OCI-LY1 (cell line): ENCODE measurements around the gene KLRK1.

Experiments used
- H2AFZ ChIP-seq: fragments of 200-600 bp; sonication (generic), shearing (Covaris generic); 2 replicates; pipeline ENCODE4 v1.6.0; 2014; ENCODE audit warnings: antibody characterized with exemption, mild to moderate bottlenecking, low read length
- H3F3A ChIP-seq: fragments of 200-600 bp; sonication (generic), shearing (Covaris generic); 2 replicates; pipeline ENCODE4 v1.6.0; 2014; ENCODE audit warnings: mild to moderate bottlenecking, antibody characterized with exemption, low read length, moderate library complexity; ENCODE audit not compliant: insufficient read depth
- H3K27ac ChIP-seq: fragments of 200-600 bp; sonication (generic); 2 replicates; pipeline ENCODE4 v1.5.1; 2014; ENCODE audit warnings: low read length, mixed run types, mild to moderate bottlenecking, low read depth; ENCODE audit not compliant: poor library complexity, severe bottlenecking
- H3K27me3 ChIP-seq: fragments of 200-600 bp; sonication (generic); 2 replicates; pipeline ENCODE4 v1.6.0; 2014; ENCODE audit warnings: antibody characterized with exemption, mild to moderate bottlenecking, low read length, moderate library complexity; ENCODE audit not compliant: insufficient read depth
- H3K36me3 ChIP-seq: fragments of 200-600 bp; sonication (generic); 2 replicates; pipeline ENCODE4 v1.6.1; 2014; ENCODE audit warnings: mild to moderate bottlenecking, antibody characterized with exemption, low read length, moderate library complexity, mixed read lengths; ENCODE audit not compliant: insufficient read depth
- H3K4me1 ChIP-seq: fragments of 200-600 bp; sonication (generic); 2 replicates; pipeline ENCODE4 v1.5.1; 2014; ENCODE audit warnings: mild to moderate bottlenecking, low read length, moderate library complexity; ENCODE audit not compliant: insufficient read depth, severe bottlenecking
- H3K4me2 ChIP-seq: fragments of 200-600 bp; sonication (generic), shearing (Covaris generic); 2 replicates; pipeline ENCODE4 v1.6.1; 2014; ENCODE audit warnings: low read length
- H3K4me3 ChIP-seq: fragments of 200-600 bp; sonication (generic); 2 replicates; pipeline ENCODE4 v1.5.1; 2014; ENCODE audit warnings: low read length, low read depth, mild to moderate bottlenecking, mixed read lengths; ENCODE audit not compliant: poor library complexity, severe bottlenecking
- H3K79me2 ChIP-seq: fragments of 200-600 bp; shearing (Covaris generic); 2 replicates; pipeline ENCODE4 v1.6.1; 2016; ENCODE audit warnings: mixed run types, low read length, mixed read lengths; ENCODE audit not compliant: insufficient read depth
- H3K9ac ChIP-seq: fragments of 200-600 bp; sonication (generic), shearing (Covaris generic); 2 replicates; pipeline ENCODE4 v1.6.1; 2014; ENCODE audit warnings: mild to moderate bottlenecking, low read length, mixed read lengths
- H3K9me2 ChIP-seq: fragments of 200-600 bp; sonication (generic), shearing (Covaris generic); 2 replicates; pipeline ENCODE4 v1.6.1; 2014; ENCODE audit warnings: low read depth, mild to moderate bottlenecking, low read length, mixed read lengths
- H3K9me3 ChIP-seq: fragments of 200-600 bp; shearing (Covaris generic); 2 replicates; pipeline ENCODE4 v1.6.1; 2014; ENCODE audit warnings: low read length, mixed read lengths
- H4K20me1 ChIP-seq: fragments of 200-600 bp; sonication (generic), shearing (Covaris generic); 2 replicates; pipeline ENCODE4 v1.6.0; 2016; ENCODE audit warnings: mild to moderate bottlenecking, low read length; ENCODE audit not compliant: insufficient read depth
- EZH2 ChIP-seq: fragments of 200-600 bp; sonication (generic), shearing (Covaris generic); IDR thresholded peaks from 2 replicates; pipeline ENCODE4 v1.8.0; 2017; ENCODE audit warnings: borderline replicate concordance, mixed run types, mild to moderate bottlenecking, antibody characterized with exemption, low read length, moderate library complexity, mixed read lengths
- TF ChIP-seq, protein P1 (sequence below): fragments of 200-600 bp; sonication (generic), shearing (Covaris generic); IDR thresholded peaks from 2 replicates; pipeline ENCODE4 v1.5.1; 2017; ENCODE audit warnings: mild to moderate bottlenecking, antibody characterized with exemption, low read length, moderate library complexity, mixed read lengths

Gene KLRK1

GRCh38 chr12:10358969-10359368, 30.9 kb downstream of the KLRK1 start:
- peaks cover 22% of the 10 kb centered on the region for H3K4me1 ChIP-seq
- H3K4me3 ChIP-seq, result no peak overlapping the region
- H3K27ac ChIP-seq, result no peak overlapping the region
- H3K9me3 ChIP-seq, result no peaks in the 10 kb centered on the region
- H3K36me3 ChIP-seq, result peaks cover 38% of the 10 kb centered on the region
- no peaks in the 10 kb centered on the region for H3F3A ChIP-seq
- no peaks in the 10 kb centered on the region for H3K79me2 ChIP-seq
- no peak overlapping the region for H3K4me2 ChIP-seq
- no peak overlapping the region for H3K9ac ChIP-seq
- TF ChIP-seq, protein P1, sequence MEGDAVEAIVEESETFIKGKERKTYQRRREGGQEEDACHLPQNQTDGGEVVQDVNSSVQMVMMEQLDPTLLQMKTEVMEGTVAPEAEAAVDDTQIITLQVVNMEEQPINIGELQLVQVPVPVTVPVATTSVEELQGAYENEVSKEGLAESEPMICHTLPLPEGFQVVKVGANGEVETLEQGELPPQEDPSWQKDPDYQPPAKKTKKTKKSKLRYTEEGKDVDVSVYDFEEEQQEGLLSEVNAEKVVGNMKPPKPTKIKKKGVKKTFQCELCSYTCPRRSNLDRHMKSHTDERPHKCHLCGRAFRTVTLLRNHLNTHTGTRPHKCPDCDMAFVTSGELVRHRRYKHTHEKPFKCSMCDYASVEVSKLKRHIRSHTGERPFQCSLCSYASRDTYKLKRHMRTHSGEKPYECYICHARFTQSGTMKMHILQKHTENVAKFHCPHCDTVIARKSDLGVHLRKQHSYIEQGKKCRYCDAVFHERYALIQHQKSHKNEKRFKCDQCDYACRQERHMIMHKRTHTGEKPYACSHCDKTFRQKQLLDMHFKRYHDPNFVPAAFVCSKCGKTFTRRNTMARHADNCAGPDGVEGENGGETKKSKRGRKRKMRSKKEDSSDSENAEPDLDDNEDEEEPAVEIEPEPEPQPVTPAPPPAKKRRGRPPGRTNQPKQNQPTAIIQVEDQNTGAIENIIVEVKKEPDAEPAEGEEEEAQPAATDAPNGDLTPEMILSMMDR, result no peak
- no peak for TF ChIP-seq EZH2
- H2AFZ ChIP-seq, result no peak overlapping the region
- no peaks in the 10 kb centered on the region for H3K27me3 ChIP-seq
- no peaks in the 10 kb centered on the region for H4K20me1 ChIP-seq
- no peaks in the 10 kb centered on the region for H3K9me2 ChIP-seq

GRCh38 chr12:10358131-10358530, 31.7 kb downstream of the KLRK1 start:
- Histone ChIP-seq H2AFZ (no peak overlapping the region), H3K79me2 (no peaks in the 10 kb centered on the region), H3K36me3 (peaks cover 34% of the 10 kb centered on the region), H3K27me3 (no peaks in the 10 kb centered on the region), H3K9me3 (no peaks in the 10 kb centered on the region), H3F3A (no peaks in the 10 kb centered on the region), H3K4me3 (no peak overlapping the region), H3K9ac (no peak overlapping the region), H3K27ac (no peak overlapping the region), H3K4me1 (peaks cover 14% of the 10 kb centered on the region), H3K4me2 (no peak overlapping the region), H4K20me1 (no peaks in the 10 kb centered on the region), H3K9me2 (no peaks in the 10 kb centered on the region)
- TF ChIP-seq, protein P1, result no peak
- no peak for TF ChIP-seq EZH2

DNA sequence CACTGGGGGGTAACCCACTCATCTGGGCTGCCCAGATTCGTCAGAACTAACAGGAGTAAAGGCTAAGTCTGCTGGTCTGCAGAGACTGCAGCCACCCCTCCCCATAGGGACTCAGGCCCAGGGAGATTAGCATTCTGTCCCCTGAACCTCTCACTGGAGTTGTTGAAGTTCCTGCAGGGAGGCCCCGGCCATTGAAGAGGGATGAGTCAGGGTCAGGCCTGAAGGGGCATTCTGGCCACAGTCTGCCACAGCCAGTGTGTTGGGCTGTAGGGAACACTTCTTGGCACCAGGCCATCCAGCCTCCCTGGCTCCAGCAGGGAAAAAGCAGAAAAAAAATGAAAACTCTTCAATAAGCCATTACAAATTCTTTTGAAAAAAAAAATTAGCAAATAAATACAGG, 35.3 kb downstream of the KLRK1 start:
- Histone ChIP-seq H3K9me3 (peaks cover 12% of the 10 kb centered on the region), H3K79me2 (no peaks in the 10 kb centered on the region), H3K4me3 (no peak overlapping the region), H3K4me2 (no peak overlapping the region), H3K36me3 (peaks cover 14% of the 10 kb centered on the region), H3F3A (no peaks in the 10 kb centered on the region), H2AFZ (no peak overlapping the region), H3K4me1 (no peaks in the 10 kb centered on the region), H3K27me3 (no peaks in the 10 kb centered on the region), H3K27ac (no peak overlapping the region), H3K9ac (no peak overlapping the region), H4K20me1 (no peaks in the 10 kb centered on the region), H3K9me2 (no peaks in the 10 kb centered on the region)
- TF ChIP-seq, protein P1, result no peak
- no peak for TF ChIP-seq EZH2
